NCI-H345 treated with DMSO at 0.1 percent for 48 hours (cell line): ENCODE measurements around the gene MARK1.

Source experiments
- DNase-seq: peaks from one replicate; lab custom pipeline; 2025; ENCODE audit not compliant: unreplicated experiment; lab: John Stamatoyannopoulos, UW

MARK1 gene

GRCh38 chr1:220527908-220528678, at the start of gene MARK1:
MARK1 (plus strand) TSS chr1:220528136; CDS start chr1:220528823, 687 bp downstream.
- peak; percentile 48 for DNase-seq

- no peak for DNase-seq
Measured at GRCh38 chr1:220483700-220484099, 44.2 kb upstream of the MARK1 start.

GRCh38 chr1:220484135-220484534, 43.8 kb upstream of the MARK1 start:
- DNase-seq, result no peak

GRCh38 chr1:220485131-220485530, 42.8 kb upstream of the MARK1 start:
- DNase-seq, result no peak

- DNase-seq, result no peak
Measured at GRCh38 chr1:220485791-220486190, 42.1 kb upstream of the MARK1 start.

GRCh38 chr1:220487297-220487820, 40.6 kb upstream of the MARK1 start:
- no peak for DNase-seq

GRCh38 chr1:220491891-220492290, 36.0 kb upstream of the MARK1 start:
- no peak for DNase-seq

GRCh38 chr1:220497220-220497947, 30.6 kb upstream of the MARK1 start:
- DNase-seq, result no peak

GRCh38 chr1:220498188-220498587, 29.7 kb upstream of the MARK1 start:
- no peak for DNase-seq

- no peak for DNase-seq
Measured at GRCh38 chr1:220500372-220500771, 27.6 kb upstream of the MARK1 start.

- DNase-seq, result no peak
Measured at GRCh38 chr1:220504329-220504728, 23.6 kb upstream of the MARK1 start.

- DNase-seq, result no peak
Measured at GRCh38 chr1:220507085-220507484, 20.9 kb upstream of the MARK1 start.

GRCh38 chr1:220511179-220511578, 16.8 kb upstream of the MARK1 start:
- no peak for DNase-seq

- DNase-seq, result no peak
Measured at GRCh38 chr1:220511785-220512184, 16.2 kb upstream of the MARK1 start.

- DNase-seq, result no peak
Measured at GRCh38 chr1:220513834-220514233, 14.1 kb upstream of the MARK1 start.

- no peak for DNase-seq
Measured at GRCh38 chr1:220514256-220514655, 13.7 kb upstream of the MARK1 start.

GRCh38 chr1:220516014-220516721, 11.8 kb upstream of the MARK1 start:
- DNase-seq, result no peak

GRCh38 chr1:220516722-220517042, 11.3 kb upstream of the MARK1 start:
- no peak for DNase-seq

- DNase-seq, result peak; percentile 39
Measured at GRCh38 chr1:220521778-220522177, 6.2 kb upstream of the MARK1 start.

- no peak for DNase-seq
Measured at GRCh38 chr1:220526294-220526693, 1.6 kb upstream of the MARK1 start.

GRCh38 chr1:220527279-220527907, 543 bp upstream of the MARK1 start:
- peak; percentile 57 for DNase-seq
